IMR-90 (cell line): ENCODE results near the gene CHST3. TPM values are rescaled to one million over a fixed set of nuclear protein-coding genes. Genes with fewer than 3 reads are reported as not detected.
"Not testable (repeated sequence)": the region's sequence is repeated elsewhere in the genome, so short reads cannot be mapped to it uniquely, and the experiment has no call there.

ENCODE experiments used
- ATAC-seq: fragments of 200-7000 bp; cut with Tn5 transposase; 2 replicates; pipeline ENCODE4 v1.9.1; 2020; ENCODE audit warnings: low read depth, mild to moderate bottlenecking, moderate library complexity
- BruUV-seq: library from RNA; stranded (reverse); fragments of 400-500 nt; replicated peaks from 2 replicates; lab custom pipeline; 2021; lab: Mats Ljungman, UMichigan
- CTCF ChIA-PET: fragments of 300-600 bp; formaldehyde crosslinking; extraction: SDS; loops from one replicate; lab custom pipeline; 2021; ENCODE audit warnings: antibody characterized with exemption; lab: Yijun Ruan, JAX
- POLR2A ChIA-PET: fragments of 300-600 bp; sonication (Branson Sonifier 250); formaldehyde crosslinking; loops from one replicate; lab custom pipeline; 2022; ENCODE audit warnings: antibody characterized with exemption; ENCODE audit not compliant: unreplicated experiment; lab: Charles Lee
- DNase-seq: peaks from one replicate; pipeline ENCODE4 v3.0.0; 2013
- H2AFZ ChIP-seq: replicated peaks from 2 replicates; pipeline ENCODE3; 2013; ENCODE audit warnings: low read length, mild to moderate bottlenecking; ENCODE audit not compliant: poor library complexity
- H2AK5ac ChIP-seq: 2 replicates; pipeline ENCODE4 v1.6.1; 2013; ENCODE audit warnings: low read depth, low read length, inconsistent platforms
- H2AK9ac ChIP-seq: replicated peaks from 2 replicates; pipeline ENCODE3; 2013; ENCODE audit warnings: mild to moderate bottlenecking, low read depth, low read length, moderate library complexity; ENCODE audit not compliant: poor library complexity
- H2BK120ac ChIP-seq: 2 replicates; pipeline ENCODE4 v1.6.1; 2013; ENCODE audit warnings: low read depth, low read length, inconsistent platforms
- H2BK15ac ChIP-seq: 3 replicates; pipeline ENCODE4 v1.6.1; 2013; ENCODE audit warnings: low read depth, low read length, inconsistent platforms
- H2BK20ac ChIP-seq: 2 replicates; pipeline ENCODE4 v1.6.1; 2013; ENCODE audit warnings: low read depth, mild to moderate bottlenecking, inconsistent platforms, low read length, moderate library complexity
- H2BK5ac ChIP-seq: 2 replicates; pipeline ENCODE4 v1.6.1; 2013; ENCODE audit warnings: mild to moderate bottlenecking, low read depth, low read length, inconsistent platforms; ENCODE audit not compliant: poor library complexity, severe bottlenecking
- H3K14ac ChIP-seq: replicated peaks from 2 replicates; pipeline ENCODE4 v1.6.1; 2013; ENCODE audit warnings: low read depth, low read length, inconsistent platforms
- H3K18ac ChIP-seq: 2 replicates; pipeline ENCODE4 v1.6.1; 2013; ENCODE audit warnings: low read depth, low read length, control low read depth
- H3K23ac ChIP-seq: 2 replicates; pipeline ENCODE4 v1.6.1; 2013; ENCODE audit warnings: low read depth, low read length, inconsistent platforms
- H3K27ac ChIP-seq: 2 replicates; pipeline ENCODE4 v1.5.1; 2013; ENCODE audit warnings: mild to moderate bottlenecking, control low read depth, low read length; ENCODE audit not compliant: insufficient read depth
- H3K27me3 ChIP-seq: 2 replicates; pipeline ENCODE4 v1.6.1; 2013; ENCODE audit warnings: low read length; ENCODE audit not compliant: control insufficient read depth, insufficient read depth
- H3K36me3 ChIP-seq: 2 replicates; pipeline ENCODE4 v1.6.1; 2013; ENCODE audit warnings: low read length, mixed read lengths; ENCODE audit not compliant: control insufficient read depth, insufficient read depth
- H3K4ac ChIP-seq: 2 replicates; pipeline ENCODE4 v1.6.1; 2013; ENCODE audit warnings: low read depth, low read length, inconsistent platforms
- H3K4me1 ChIP-seq: 2 replicates; pipeline ENCODE4 v1.6.1; 2013; ENCODE audit warnings: low read length, mixed read lengths; ENCODE audit not compliant: control insufficient read depth, insufficient read depth
- H3K4me2 ChIP-seq: 2 replicates; pipeline ENCODE4 v1.6.1; 2013; ENCODE audit warnings: low read depth, mild to moderate bottlenecking, control low read depth, low read length, moderate library complexity
- H3K4me3 ChIP-seq: 2 replicates; pipeline ENCODE4 v1.5.1; 2013; ENCODE audit warnings: low read depth, mild to moderate bottlenecking, control low read depth, low read length, moderate library complexity; ENCODE audit not compliant: insufficient read depth
- H3K56ac ChIP-seq: 2 replicates; pipeline ENCODE4 v1.6.1; 2013; ENCODE audit warnings: low read length, inconsistent platforms; ENCODE audit not compliant: insufficient read depth; ENCODE audit errors: extremely low read depth
- H3K79me1 ChIP-seq, 2 experiments: 2 replicates each; pipeline ENCODE4 v1.6.1; 2013; ENCODE audit warnings: low read length in 2 of 2, inconsistent platforms in 1 of 2, low read depth in 1 of 2
- H3K9ac ChIP-seq: 2 replicates; pipeline ENCODE4 v1.6.1; 2013; ENCODE audit warnings: low read depth, low read length, control low read depth
- H3K9me1 ChIP-seq: 2 replicates; pipeline ENCODE4 v1.6.1; 2013; ENCODE audit warnings: low read length, inconsistent platforms; ENCODE audit not compliant: insufficient read depth
- H3K9me3 ChIP-seq: 2 replicates; pipeline ENCODE4 v1.6.1; 2013; ENCODE audit warnings: low read length; ENCODE audit not compliant: control insufficient read depth, insufficient read depth
- H4K20me1 ChIP-seq: 2 replicates; pipeline ENCODE4 v1.6.1; 2013; ENCODE audit warnings: low read length, inconsistent platforms; ENCODE audit not compliant: insufficient read depth
- H4K5ac ChIP-seq: 2 replicates; pipeline ENCODE4 v1.6.1; 2013; ENCODE audit warnings: mild to moderate bottlenecking, low read depth, low read length, control low read depth
- H4K8ac ChIP-seq, 2 experiments: 2 replicates each; pipeline ENCODE4 v1.6.1; 2013; ENCODE audit warnings: low read depth in 2 of 2, low read length in 2 of 2, control low read depth in 1 of 2, inconsistent platforms in 1 of 2
- H4K91ac ChIP-seq: 2 replicates; pipeline ENCODE4 v1.6.1; 2013; ENCODE audit warnings: low read depth, low read length, inconsistent platforms; ENCODE audit not compliant: insufficient read depth
- WGBS, 2 experiments: methylation state at CpG; one replicate each; pipeline versions ENCODE4 v1.1.5 to v1.1.7; 2013; ENCODE audit warnings: missing lambda C conversion rate in 2 of 2; ENCODE audit not compliant: insufficient read length in 1 of 2; ENCODE audit errors: extremely low coverage in 2 of 2; 5-methylcytosine and 5-hydroxymethylcytosine counted together
- dilution Hi-C: fragments of 300-500 bp; cut with HindIII; formaldehyde crosslinking; loops from one replicate; pipeline ENCODE4 v1.14.3; 2018; ENCODE audit warnings: low sequenced_read_pairs; ENCODE audit not compliant: unreplicated experiment
- in situ Hi-C: fragments of 300-500 bp; cut with MboI; formaldehyde crosslinking; loops from 3 replicates; pipeline ENCODE4 v1.14.3; 2019; ENCODE audit warnings: low sequenced_read_pairs, inconsistent platforms, mixed read lengths
- intact Hi-C: fragments of 100-400 bp; cut with micrococcal nuclease; formaldehyde crosslinking; loops from 2 replicates; pipeline ENCODE4 v1.10.0; 2022
- polyA plus RNA-seq, 3 experiments: library from polyadenylated mRNA; depleted of rRNA; stranded (reverse); fragments of >200 nt; gene quantifications; 2 replicates each; pipeline ENCODE4 v1.2.3, GENCODE V29; 2012; ENCODE audit warnings: low replicate concordance in 1 of 3
- total RNA-seq: library from RNA; depleted of rRNA; stranded (reverse); fragments of >200 nt; gene quantifications from 2 replicates; pipeline ENCODE4 v1.2.3, GENCODE V29; 2012

The CHST3 gene
- total and polyA plus RNA-seq, 2 of the 4 experiments (the other 2 are of a cell fraction), result 8.6 to 9.0 TPM

GRCh38 chr10:71967958-71968357 is 3.8 kb downstream of the CHST3 start:
- H3K4ac ChIP-seq, H2BK20ac ChIP-seq, H2AK9ac ChIP-seq, H2AK5ac ChIP-seq, CTCF ChIA-PET, dilution Hi-C loops, H3K18ac ChIP-seq, H3K4me3 ChIP-seq, H3K36me3 ChIP-seq, H3K23ac ChIP-seq, H3K9me3 ChIP-seq, ATAC-seq, BruUV-seq, H4K91ac ChIP-seq, H2AFZ ChIP-seq, H2BK120ac ChIP-seq, H3K27me3 ChIP-seq, H3K14ac ChIP-seq, H3K27ac ChIP-seq, POLR2A ChIA-PET, H4K5ac ChIP-seq, H2BK15ac ChIP-seq, H3K9ac ChIP-seq, H2BK5ac ChIP-seq, H3K56ac ChIP-seq, H4K8ac ChIP-seq, DNase-seq, H3K4me2 ChIP-seq, intact Hi-C loops: not testable (repeated sequence)
- in situ Hi-C loops, result loop anchor here (10.0 kb wide), 1 partner anchor 357 kb away; no protein-coding TSS in a partner anchor
- peaks cover 26% of the 10 kb centered on the region for H3K9me1 ChIP-seq
- WGBS, 2 experiments, result no CpG with 5 or more reads among the region's 8 CpGs
- H3K79me1 ChIP-seq, result peaks cover 20 to 81% of the 10 kb centered on the region in 2 experiments
- peaks cover 13% of the 10 kb centered on the region for H3K4me1 ChIP-seq
- H4K20me1 ChIP-seq, result peaks cover 62% of the 10 kb centered on the region
